Measurements from ENCODE around the gene NAA10.

NAA10 gene

GRCh38 chrX:153952373-153953026, 17.7 kb upstream of the NAA10 start:
- intact Hi-C loops (cut with DNase I), result no loop called here
- no peak for DNase-seq

- intact Hi-C loops (cut with DNase I), result no loop called here
- no peak for DNase-seq
These were observed 17.0 kb upstream of the NAA10 start for GRCh38 chrX:153951683-153952372.

DNA sequence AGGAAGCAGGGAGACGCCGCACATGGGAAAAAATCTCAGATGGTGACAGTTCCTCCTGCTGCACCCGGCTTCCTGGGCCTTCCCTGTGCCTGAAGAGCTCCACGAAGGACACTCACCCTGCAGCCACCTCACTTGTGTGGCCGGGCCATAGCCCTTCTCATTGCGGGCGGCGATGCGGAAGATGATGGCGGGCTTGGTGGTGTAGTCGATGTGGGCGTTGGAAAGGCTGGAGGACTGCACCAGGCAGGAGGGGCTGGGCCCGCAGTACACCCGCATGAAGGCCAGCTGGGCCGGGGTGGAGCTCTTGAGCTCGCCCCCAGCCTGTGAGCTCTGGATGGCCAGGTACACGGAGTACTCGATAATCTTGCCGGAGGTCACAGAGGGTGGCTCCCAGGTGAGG, 15.3 kb upstream of the NAA10 start:
- no peak for DNase-seq
- intact Hi-C loops (cut with DNase I), result no loop called here

DNA sequence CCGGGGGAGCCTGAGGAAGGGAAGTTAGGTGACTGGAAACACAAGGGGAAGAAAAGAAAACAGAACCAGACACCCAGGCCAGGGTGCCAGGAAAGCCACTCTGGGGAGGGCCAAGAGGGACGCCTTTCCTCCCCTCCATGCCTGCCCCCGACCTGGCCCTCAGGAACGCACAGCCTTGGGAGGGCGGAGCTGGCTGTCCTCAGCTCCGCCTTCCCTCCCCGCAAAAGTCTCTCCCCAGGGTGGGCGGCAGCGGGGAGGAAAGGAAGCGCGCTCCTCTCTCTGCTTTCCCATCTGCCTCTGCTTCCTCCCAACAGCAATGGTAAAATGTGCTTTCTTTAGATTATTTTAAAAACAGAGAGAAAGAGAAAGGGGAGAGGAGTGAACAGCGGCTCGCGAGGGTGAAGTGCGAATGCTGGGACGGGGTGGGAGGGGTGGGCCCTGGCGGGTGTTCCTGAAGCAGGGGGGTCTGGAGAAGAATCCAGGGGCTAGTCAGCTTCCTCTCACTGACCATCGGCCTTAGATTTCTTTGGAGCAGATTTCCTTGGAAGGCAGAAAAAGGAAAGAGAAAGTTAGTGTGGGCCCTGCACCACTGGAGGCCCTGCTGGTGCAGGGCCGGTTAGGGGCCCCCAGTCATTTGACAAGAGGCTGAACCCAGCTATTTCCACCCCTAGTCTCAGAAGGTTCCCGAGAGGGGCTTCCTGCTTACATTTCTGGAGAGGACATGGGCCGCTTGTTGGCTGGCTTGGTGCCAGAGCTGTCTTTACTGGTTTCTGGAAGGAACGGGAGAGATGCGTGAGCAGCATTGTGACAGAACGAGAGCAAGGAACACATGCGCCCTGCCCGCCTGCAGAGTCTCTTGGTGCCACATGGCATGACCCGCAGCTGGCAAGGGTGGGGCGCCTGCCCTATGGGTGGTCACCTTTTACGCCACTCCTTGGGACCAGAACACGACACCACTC, 14.3 kb upstream of the NAA10 start:
- peak in 24 of 42 donors; percentile 22 to 73 (median 55) for DNase-seq
- intact Hi-C loops (cut with DNase I), result no loop called here

DNA sequence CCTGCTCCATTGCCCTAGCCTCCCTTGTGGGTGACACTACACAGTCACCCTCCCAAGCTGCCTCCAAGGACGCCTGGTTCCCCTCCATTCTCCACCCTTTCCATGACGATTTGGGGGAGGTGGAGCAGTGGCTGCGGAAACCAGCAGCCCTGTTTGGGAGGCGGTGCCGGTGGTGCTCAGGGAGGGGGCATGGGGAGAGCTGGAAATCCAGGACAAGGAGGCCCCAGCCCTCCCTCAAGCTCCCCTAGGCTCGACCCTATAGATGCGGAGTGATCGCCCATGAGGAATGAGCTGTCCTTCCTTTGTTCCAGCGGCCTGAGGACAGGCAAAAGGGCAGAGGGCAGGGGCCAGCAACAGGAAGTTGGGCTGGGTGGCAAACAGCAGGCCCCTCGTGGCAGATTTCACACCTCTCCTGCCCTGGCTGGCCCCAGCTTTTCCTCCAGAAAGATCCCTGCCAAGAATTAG, 13.2 kb upstream of the NAA10 start:
- DNase-seq, result no peak
- intact Hi-C loops (cut with DNase I), result no loop called here

GRCh38 chrX:153947009-153947769, 12.4 kb upstream of the NAA10 start:
- DNase-seq, result peak in 41 of 42 donors; percentile 35 to 85 (median 74)
- intact Hi-C loops (cut with DNase I), result loop anchor here (2.0 kb wide), 1 partner anchor 182 kb away; the partner anchor contains the start of gene PLXNB3

DNA sequence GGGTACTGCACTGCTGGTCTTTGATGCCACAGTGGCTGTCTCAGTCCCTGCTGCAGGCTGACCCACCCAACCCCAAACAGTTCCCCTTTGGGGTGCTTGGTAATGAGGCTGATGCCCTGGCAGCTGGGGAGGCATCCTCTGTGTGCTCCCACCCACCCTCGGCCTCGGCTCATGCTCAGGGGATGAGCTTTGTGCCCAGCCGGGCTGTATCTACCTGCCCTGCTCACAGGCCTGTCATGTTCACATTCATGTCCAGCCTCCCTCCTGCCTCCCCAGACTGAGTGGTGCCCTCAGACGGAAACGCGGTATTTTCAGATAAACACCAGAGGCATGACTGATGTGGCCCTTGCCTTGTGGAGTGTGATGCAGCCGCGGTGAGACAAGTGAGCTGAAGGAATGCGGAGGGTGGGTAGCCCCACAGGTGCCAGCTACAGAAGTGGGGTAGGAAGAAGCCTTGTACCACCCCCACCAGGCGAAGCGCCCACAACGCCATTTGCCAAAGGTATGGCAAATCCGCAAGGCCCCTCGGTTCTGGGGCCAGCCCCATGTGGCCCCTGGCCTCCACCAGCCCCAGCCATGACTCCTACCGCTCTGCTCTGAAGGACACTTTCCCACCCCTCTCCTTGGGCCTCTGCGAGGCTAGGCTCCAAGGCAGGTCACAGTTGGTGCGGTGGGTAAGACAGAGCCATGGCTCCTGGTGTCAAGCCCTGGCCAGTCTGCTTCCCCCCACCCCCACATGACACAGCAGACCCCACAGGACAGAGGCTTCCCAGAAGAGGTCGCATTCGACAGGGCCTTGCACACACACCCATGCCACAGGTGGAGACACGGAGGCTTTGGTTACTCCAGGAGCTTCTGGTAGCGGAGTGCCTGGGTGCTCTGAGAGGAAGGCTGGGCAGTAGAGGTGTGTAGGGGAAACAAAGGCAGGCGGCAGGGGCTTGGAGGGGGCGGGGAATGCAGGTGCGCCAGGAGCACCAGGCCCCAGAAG, 11.4 kb upstream of the NAA10 start:
- intact Hi-C loops (cut with DNase I), result loop anchor here (2.0 kb wide), 1 partner anchor 181 kb away; the partner anchor contains the start of gene PLXNB3
- DNase-seq, result no peak

DNA sequence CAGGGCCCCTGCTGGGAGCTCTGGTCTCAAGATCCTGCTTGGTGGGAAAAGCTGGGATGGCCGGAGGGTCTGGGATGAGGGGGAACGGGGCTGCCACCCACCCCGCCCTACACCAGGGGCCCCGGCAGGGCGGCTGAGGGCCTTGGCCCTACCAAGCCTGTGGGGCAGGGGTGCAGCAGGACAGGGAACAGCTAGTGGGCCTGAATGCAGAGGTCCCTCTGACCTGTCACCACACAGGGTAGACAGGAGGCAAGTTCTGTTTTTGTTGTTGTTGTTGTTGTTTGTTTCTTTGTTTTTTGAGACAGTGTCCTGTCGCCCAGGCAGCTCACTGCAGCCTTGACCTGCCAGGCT, 9.9 kb upstream of the NAA10 start:
- intact Hi-C loops (cut with DNase I), result no loop called here
- DNase-seq, result no peak

- intact Hi-C loops (cut with DNase I), result no loop called here
- peak; percentile 49 to 80 (median 70) for DNase-seq
These were observed 9.4 kb upstream of the NAA10 start, which contains the start of gene RENBP for GRCh38 chrX:153944140-153944799. Gene RENBP (minus strand): TSS chrX:153944643. CDS start chrX:153944610, 33 bp downstream.

DNA sequence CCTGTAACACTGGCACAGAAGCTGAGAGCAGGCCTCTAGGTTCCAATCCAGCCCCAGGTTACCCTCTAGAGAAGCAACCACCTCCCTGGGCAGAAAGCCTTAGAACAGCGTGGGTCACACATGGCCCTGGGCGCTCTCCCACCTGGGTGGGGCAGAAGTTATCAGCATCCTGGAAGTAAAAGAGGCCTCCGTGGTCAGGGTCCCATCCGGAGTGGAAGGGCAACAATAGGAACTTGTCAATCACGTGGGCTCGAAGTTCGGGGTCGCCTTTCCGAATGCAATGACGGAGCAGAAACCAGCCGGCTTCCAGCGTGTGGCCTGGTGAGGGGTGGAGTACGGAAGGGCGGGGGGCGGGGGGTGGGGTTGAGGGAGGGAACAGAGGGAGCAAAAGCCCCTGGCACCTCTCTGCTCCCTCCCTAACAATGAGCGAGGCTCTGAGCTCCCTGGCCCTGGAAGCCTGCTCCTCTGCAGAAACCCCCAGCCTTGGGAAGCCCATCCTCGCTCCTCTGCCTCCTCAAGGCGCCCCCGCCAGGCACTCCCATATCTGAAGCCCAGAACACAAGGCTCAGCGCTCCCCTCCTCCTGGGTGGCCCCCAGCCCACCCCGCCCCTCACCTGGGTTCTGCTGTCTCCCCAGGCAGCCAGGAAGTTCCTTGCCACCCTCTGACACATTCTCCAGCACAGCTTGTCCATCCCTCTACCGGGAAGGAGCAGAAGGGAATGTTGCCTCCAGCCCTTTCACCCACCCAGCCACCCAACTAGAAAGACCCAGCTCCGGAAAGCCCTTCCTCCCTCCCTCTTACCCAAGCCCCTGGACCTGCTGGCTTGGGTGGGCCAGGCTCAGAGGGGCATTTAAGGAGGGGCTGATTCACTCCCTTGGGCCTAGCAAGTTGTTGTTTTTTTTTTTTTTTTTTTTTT, 6.8 kb upstream of the NAA10 start:
- intact Hi-C loops (cut with DNase I), result no loop called here
- DNase-seq, result no peak

GRCh38 chrX:153939573-153939972, 4.7 kb upstream of the NAA10 start:
- intact Hi-C loops (cut with DNase I), result no loop called here
- no peak for DNase-seq

- intact Hi-C loops (cut with DNase I), result no loop called here
- no peak for DNase-seq
These were observed 3.5 kb upstream of the NAA10 start for GRCh38 chrX:153938226-153938786.

GRCh38 chrX:153937056-153937455, 2.2 kb upstream of the NAA10 start:
- intact Hi-C loops (cut with DNase I), result no loop called here
- DNase-seq, result no peak

DNA sequence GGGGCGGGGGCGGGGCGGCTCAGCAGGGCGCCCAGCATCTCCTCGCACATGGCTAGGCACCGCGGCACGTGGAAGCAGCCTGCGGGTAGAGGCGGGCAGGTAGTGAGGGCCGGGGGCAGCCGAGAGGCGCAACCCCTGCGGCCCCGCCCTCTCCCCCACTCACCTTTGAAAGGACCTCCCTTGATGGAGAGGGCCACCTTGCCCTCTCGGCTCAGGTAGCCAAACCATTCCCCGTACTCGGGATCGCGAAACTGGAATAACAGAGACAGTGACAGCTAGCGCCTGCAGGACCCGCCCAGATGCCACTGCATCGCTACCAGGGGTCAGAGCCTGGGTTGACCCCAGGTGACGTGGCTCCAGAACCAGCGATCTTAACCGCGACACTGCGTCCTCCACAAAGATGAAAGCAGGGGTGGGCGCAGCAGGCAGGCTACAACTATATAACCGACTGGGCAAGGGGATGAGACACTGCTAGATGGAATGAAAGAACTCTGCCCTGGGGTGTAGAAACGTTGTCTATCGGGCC, 552 bp upstream of the NAA10 start:
- intact Hi-C loops (cut with DNase I), result no loop called here
- no peak for DNase-seq

GRCh38 chrX:153934148-153934761, 582 bp downstream of the NAA10 start:
- no peak for DNase-seq
- intact Hi-C loops (cut with DNase I), result no loop called here

Measured in head of caudate nucleus (tissue), 42 donors.